Measurements from ENCODE around the gene GLTPD2. TPM values are rescaled to one million over a fixed set of nuclear protein-coding genes. Genes with fewer than 3 reads are reported as not detected.

The GLTPD2 gene
- total RNA-seq, 1 experiment from 2014 or later = not detected

DNA sequence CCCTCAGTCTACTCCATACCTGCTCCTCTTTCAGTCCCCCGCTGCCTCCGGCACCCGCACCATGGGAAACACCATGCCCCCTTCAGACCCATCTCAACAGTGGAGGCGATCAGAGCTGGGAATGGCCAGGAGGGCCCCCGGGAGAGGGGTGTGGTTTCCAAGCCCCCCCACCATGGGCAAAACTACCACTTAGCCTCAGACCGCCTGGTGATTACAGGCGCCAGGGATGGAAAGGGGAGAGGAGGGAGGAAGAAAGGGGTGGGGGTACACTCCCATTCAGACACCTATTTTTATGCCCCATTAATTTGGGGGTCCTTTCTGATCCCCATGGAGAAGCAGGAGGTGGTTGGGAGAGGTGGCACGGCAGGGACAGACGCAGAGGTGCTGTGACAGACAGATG is 13.5 kb downstream of the GLTPD2 start, which contains the start of gene C17orf114:
Gene C17orf114, minus strand, starts transcription at position 101 of the 400 bp plus-strand sequence.
- Mint-ChIP-seq H3K9me3 (no peaks in the 10 kb centered on the region), H3K27ac (peak within 1 kb of the TSS in 2 of 3 experiments; percentile 37 to 45; a peak in 2 of 7 replicates), H3K4me3 (no peak within 1 kb of the TSS), H3K36me3 (ENCODE audit: insufficient read depth in 1 of 3, low read depth in 3 of 3) (peaks cover 13 to 17% (median 15%) of the 10 kb centered on the region in 3 experiments; a peak in 6 of 7 replicates), H3K4me1 (peaks cover 4 to 12% of the 10 kb centered on the region in 2 experiments), H3K27me3 (ENCODE audit: low read depth) (no peaks in the 10 kb centered on the region; the same call in 1 of the 2 replicates)
- H3K23me2 ChIP-seq (ENCODE audit: insufficient read length, low read depth, low read length, poor library complexity, severe bottlenecking) = no peaks in the 10 kb centered on the region
- H3K9me3 ChIP-seq (ENCODE audit: control insufficient read depth, low read depth, low read length) = no peaks in the 10 kb centered on the region
- no peak for DNase-seq
- H2BK15ac ChIP-seq (ENCODE audit: low read depth, low read length) = no peak within 1 kb of the TSS
- no peak within 1 kb of the TSS for H2BK20ac ChIP-seq (ENCODE audit: low read depth, low read length, poor library complexity, severe bottlenecking)
- no peak within 1 kb of the TSS for H3K27ac ChIP-seq (ENCODE audit: insufficient read length, low read depth, low read length)
- no peak within 1 kb of the TSS for H3K18ac ChIP-seq (ENCODE audit: insufficient read length, low read depth, low read length)
- no peak within 1 kb of the TSS for H3K9ac ChIP-seq (ENCODE audit: extremely low read depth, insufficient read length, low read length)
- H4K8ac ChIP-seq (replicated peaks; ENCODE audit: insufficient read length, low read depth, low read length) = no peak within 1 kb of the TSS
- no peak within 1 kb of the TSS for H3K14ac ChIP-seq (ENCODE audit: insufficient read depth, low read length)
- H3K27me3 ChIP-seq (ENCODE audit: insufficient read depth, low read length) = no peaks in the 10 kb centered on the region
- no peak within 1 kb of the TSS for H3T11ph ChIP-seq (ENCODE audit: low read length)
- H2AFZ ChIP-seq (ENCODE audit: low read length) = no peak within 1 kb of the TSS
- H3K56ac ChIP-seq (ENCODE audit: insufficient read length, low read depth, low read length) = no peak within 1 kb of the TSS
- H2BK12ac ChIP-seq (ENCODE audit: insufficient read length, low read depth, low read length) = no peak within 1 kb of the TSS
- no peak within 1 kb of the TSS for H3K4me2 ChIP-seq (ENCODE audit: insufficient read depth, insufficient read length, low read length)
- H2BK5ac ChIP-seq (ENCODE audit: insufficient read length, low read length) = no peak within 1 kb of the TSS
- no peak within 1 kb of the TSS for H3K23ac ChIP-seq (ENCODE audit: insufficient read length, low read depth, low read length)
- no peaks in the 10 kb centered on the region for H4K20me1 ChIP-seq (ENCODE audit: control insufficient read depth, insufficient read depth, insufficient read length)
- no peaks in the 10 kb centered on the region for H3K79me2 ChIP-seq (ENCODE audit: insufficient read depth, low read length)
- no peak within 1 kb of the TSS for H4K5ac ChIP-seq (ENCODE audit: insufficient read length, low read depth, low read length)
- no peaks in the 10 kb centered on the region for H3K4me1 ChIP-seq (ENCODE audit: insufficient read depth, low read length)
- no peak within 1 kb of the TSS for H2BK120ac ChIP-seq (ENCODE audit: low read depth, low read length, poor library complexity, severe bottlenecking)
- no peak within 1 kb of the TSS for H4K91ac ChIP-seq (ENCODE audit: insufficient read length, low read depth, low read length)
- no peak within 1 kb of the TSS for H2AK5ac ChIP-seq (ENCODE audit: insufficient read length, low read length)
- TF ChIP-seq CTCF (conservative IDR thresholded peaks at IDR 0.05) = no peak
- H3K79me1 ChIP-seq (ENCODE audit: insufficient read depth, low read depth, low read length, poor library complexity, severe bottlenecking) = no peaks in the 10 kb centered on the region
- WGBS (ENCODE audit: extremely low coverage, insufficient read length, low lambda C conversion rate) = no CpG with 5 or more reads among the region's 9 CpGs
- no peak within 1 kb of the TSS for H3K4ac ChIP-seq (ENCODE audit: low read depth, low read length)
